Testis (tissue), 2 donors: ENCODE results near the gene PRELP.

ENCODE experiments used
- POLR2A ChIP-seq: fragments of 450-650 bp; IDR thresholded peaks from one replicate; pipeline ENCODE4 v1.6.1; 2017; ENCODE audit warnings: antibody characterized with exemption, mild to moderate bottlenecking, moderate library complexity
- TF ChIP-seq, protein P1 (sequence below), 3 experiments: fragments of 450-650 bp in 2 of 3; fragments of 200-600 bp in 1 of 3; sonication (generic) in 1 of 3; IDR thresholded peaks; one replicate each; pipeline ENCODE4 v1.5.1; 2016 to 2019; ENCODE audit warnings: antibody characterized with exemption in 3 of 3, mild to moderate bottlenecking in 2 of 3, moderate library complexity in 1 of 3

- TF ChIP-seq, protein P1, sequence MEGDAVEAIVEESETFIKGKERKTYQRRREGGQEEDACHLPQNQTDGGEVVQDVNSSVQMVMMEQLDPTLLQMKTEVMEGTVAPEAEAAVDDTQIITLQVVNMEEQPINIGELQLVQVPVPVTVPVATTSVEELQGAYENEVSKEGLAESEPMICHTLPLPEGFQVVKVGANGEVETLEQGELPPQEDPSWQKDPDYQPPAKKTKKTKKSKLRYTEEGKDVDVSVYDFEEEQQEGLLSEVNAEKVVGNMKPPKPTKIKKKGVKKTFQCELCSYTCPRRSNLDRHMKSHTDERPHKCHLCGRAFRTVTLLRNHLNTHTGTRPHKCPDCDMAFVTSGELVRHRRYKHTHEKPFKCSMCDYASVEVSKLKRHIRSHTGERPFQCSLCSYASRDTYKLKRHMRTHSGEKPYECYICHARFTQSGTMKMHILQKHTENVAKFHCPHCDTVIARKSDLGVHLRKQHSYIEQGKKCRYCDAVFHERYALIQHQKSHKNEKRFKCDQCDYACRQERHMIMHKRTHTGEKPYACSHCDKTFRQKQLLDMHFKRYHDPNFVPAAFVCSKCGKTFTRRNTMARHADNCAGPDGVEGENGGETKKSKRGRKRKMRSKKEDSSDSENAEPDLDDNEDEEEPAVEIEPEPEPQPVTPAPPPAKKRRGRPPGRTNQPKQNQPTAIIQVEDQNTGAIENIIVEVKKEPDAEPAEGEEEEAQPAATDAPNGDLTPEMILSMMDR (IDR thresholded peaks at IDR 0.05) = no peak
- no peak for TF ChIP-seq POLR2A
Observed at GRCh38 chr1:203536575-203536974, 61.0 kb downstream of the PRELP start.
